Measurements from ENCODE around the gene HPSE2.

The HPSE2 gene

DNA sequence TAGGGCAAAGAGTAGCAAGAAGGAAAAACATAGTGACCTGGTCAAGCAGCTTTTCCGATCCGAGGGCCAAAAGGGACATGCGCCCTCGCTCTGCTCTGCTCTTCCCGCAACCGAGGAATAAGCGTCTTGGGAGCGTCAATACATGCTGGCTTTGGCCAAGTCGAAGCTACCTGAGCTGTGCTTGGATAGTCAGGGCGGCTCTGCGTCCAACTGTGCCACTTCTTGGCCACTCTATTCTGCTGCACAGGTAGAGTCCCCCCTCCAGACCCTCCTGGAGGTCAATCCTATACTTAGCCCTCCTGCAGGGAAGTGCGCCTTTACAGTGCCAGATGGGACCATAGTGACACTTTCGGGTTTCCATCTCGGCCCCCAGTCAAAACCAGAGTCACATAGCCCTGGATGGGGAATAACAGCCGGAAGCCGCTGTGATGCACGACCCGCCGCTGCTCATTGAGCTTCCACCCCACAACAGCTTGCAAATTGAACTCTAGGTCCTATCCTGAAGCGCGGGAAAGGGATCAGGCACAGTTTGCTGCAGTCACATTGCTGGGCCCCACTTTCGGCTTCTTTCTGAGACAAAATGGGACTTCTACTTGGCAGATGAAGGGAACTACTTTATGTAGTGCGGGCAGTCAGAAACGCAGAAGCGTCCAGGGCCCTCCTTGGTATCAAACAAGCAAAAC lies 1.1 kb upstream of the HPSE2 start:
- Histone ChIP-seq H3F3A (ENCODE audit: insufficient read depth) (no peaks in the 10 kb centered on the region), H3K4me3 (ENCODE audit: insufficient read depth, low read length, poor library complexity, severe bottlenecking) (no peak overlapping the region), H3K27me3 (ENCODE audit: low read length) (no peaks in the 10 kb centered on the region), H3K9ac (ENCODE audit: low read length) (no peak overlapping the region), H3K79me2 (ENCODE audit: insufficient read depth, low read length) (no peaks in the 10 kb centered on the region), H3K36me3 (ENCODE audit: low read length) (no peaks in the 10 kb centered on the region), H2AFZ (ENCODE audit: low read depth, low read length, severe bottlenecking) (no peak overlapping the region), H3K27ac (ENCODE audit: low read depth, low read length) (no peak overlapping the region), H3K4me2 (ENCODE audit: low read depth, low read length, poor library complexity, severe bottlenecking) (no peak overlapping the region), H3K9me2 (replicated peaks; ENCODE audit: insufficient read depth, low read length) (no peaks in the 10 kb centered on the region), H3K9me3 (ENCODE audit: insufficient read depth, low read length) (no peaks in the 10 kb centered on the region), H4K20me1 (ENCODE audit: low read depth, low read length) (no peaks in the 10 kb centered on the region)
- no peak for TF ChIP-seq EZH2phosphoT487 (conservative IDR thresholded peaks at IDR 0.05; ENCODE audit: low read length)
- no peak for TF ChIP-seq CTCF (IDR thresholded peaks at IDR 0.05; ENCODE audit: insufficient read depth, low read length, poor library complexity, severe bottlenecking)

GRCh38 chr10:99234791-99235657 lies 628 bp downstream of the HPSE2 start:
- Histone ChIP-seq H3K9ac (ENCODE audit: low read length) (no peak overlapping the region), H3K27ac (ENCODE audit: low read depth, low read length) (no peak overlapping the region), H2AFZ (ENCODE audit: low read depth, low read length, severe bottlenecking) (no peak overlapping the region), H3K4me2 (ENCODE audit: low read depth, low read length, poor library complexity, severe bottlenecking) (no peak overlapping the region), H3K27me3 (ENCODE audit: low read length) (no peaks in the 10 kb centered on the region), H3K79me2 (ENCODE audit: insufficient read depth, low read length) (no peaks in the 10 kb centered on the region), H3F3A (ENCODE audit: insufficient read depth) (no peaks in the 10 kb centered on the region), H4K20me1 (ENCODE audit: low read depth, low read length) (no peaks in the 10 kb centered on the region), H3K36me3 (ENCODE audit: low read length) (no peaks in the 10 kb centered on the region), H3K9me3 (ENCODE audit: insufficient read depth, low read length) (no peaks in the 10 kb centered on the region), H3K4me3 (ENCODE audit: insufficient read depth, low read length, poor library complexity, severe bottlenecking) (no peak overlapping the region), H3K9me2 (replicated peaks; ENCODE audit: insufficient read depth, low read length) (no peaks in the 10 kb centered on the region)
- TF ChIP-seq EZH2phosphoT487 (conservative IDR thresholded peaks at IDR 0.05; ENCODE audit: low read length) (no peak), CTCF (IDR thresholded peaks at IDR 0.05; ENCODE audit: insufficient read depth, low read length, poor library complexity, severe bottlenecking) (no peak)

DNA sequence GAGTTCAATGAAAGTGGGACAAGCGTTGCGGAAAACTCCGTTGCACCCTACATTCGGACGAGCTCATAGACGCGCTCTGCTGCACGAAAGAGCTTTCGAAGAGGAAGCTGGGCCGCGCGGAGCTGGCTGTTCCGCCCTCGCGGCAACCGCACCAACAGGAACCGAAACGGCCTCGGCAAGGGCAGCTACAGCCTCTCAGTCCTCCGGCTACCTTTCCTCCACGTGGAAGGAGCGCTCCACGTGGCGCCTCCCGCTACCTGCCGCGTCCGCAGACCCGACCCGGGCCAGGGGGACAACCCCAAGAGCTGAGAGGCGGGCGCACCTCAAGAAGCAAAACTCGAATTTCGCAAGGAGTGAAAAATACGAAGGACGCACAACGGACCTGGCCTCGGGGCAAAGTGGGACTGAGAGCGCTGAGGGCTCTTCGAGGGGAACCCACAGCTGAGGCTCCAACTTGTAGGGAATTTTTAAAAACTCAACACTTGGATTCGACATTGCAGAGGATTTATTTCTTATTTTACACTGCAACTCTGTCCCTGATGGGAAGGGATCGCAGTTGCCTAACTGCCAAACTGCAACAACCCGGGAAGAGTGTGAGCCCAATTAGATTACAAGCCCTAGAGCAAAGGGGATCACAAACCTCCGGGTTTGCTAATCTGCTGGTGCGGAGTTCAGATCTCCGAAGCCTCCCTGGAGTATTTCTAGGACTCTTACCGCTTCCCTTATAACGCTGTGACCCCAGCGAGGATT lies 1.4 kb downstream of the HPSE2 start:
- no peak overlapping the region for H3K4me3 ChIP-seq (ENCODE audit: insufficient read depth, low read length, poor library complexity, severe bottlenecking)
- no peaks in the 10 kb centered on the region for H3K9me2 ChIP-seq (replicated peaks; ENCODE audit: insufficient read depth, low read length)
- H3F3A ChIP-seq (ENCODE audit: insufficient read depth) = no peaks in the 10 kb centered on the region
- no peak overlapping the region for H3K27ac ChIP-seq (ENCODE audit: low read depth, low read length)
- H4K20me1 ChIP-seq (ENCODE audit: low read depth, low read length) = no peaks in the 10 kb centered on the region
- H3K27me3 ChIP-seq (ENCODE audit: low read length) = no peaks in the 10 kb centered on the region
- no peaks in the 10 kb centered on the region for H3K9me3 ChIP-seq (ENCODE audit: insufficient read depth, low read length)
- H3K36me3 ChIP-seq (ENCODE audit: low read length) = no peaks in the 10 kb centered on the region
- no peaks in the 10 kb centered on the region for H3K79me2 ChIP-seq (ENCODE audit: insufficient read depth, low read length)
- H3K9ac ChIP-seq (ENCODE audit: low read length) = no peak overlapping the region
- no peak overlapping the region for H3K4me2 ChIP-seq (ENCODE audit: low read depth, low read length, poor library complexity, severe bottlenecking)
- TF ChIP-seq CTCF (IDR thresholded peaks at IDR 0.05; ENCODE audit: insufficient read depth, low read length, poor library complexity, severe bottlenecking) = no peak
- no peak for TF ChIP-seq EZH2phosphoT487 (conservative IDR thresholded peaks at IDR 0.05; ENCODE audit: low read length)
- no peak overlapping the region for H2AFZ ChIP-seq (ENCODE audit: low read depth, low read length, severe bottlenecking)
